Urinary bladder (tissue), 4 donors: Measurements from ENCODE around the gene TECTB. TPM values are rescaled to one million over a fixed set of nuclear protein-coding genes. Genes with fewer than 3 reads are reported as not detected.

Experiments
- DNase-seq: peaks from one replicate; pipeline ENCODE4 v3.0.0-alpha.2; 2015; ENCODE audit errors: extremely low spot score
- H3K27ac ChIP-seq: one replicate; pipeline ENCODE4 v1.5.1; 2013; ENCODE audit warnings: low read depth, mild to moderate bottlenecking, moderate library complexity
- H3K36me3 ChIP-seq: one replicate; pipeline ENCODE4 v1.6.1; 2013; ENCODE audit warnings: mild to moderate bottlenecking, moderate library complexity; ENCODE audit not compliant: insufficient read depth
- H3K4me1 ChIP-seq: one replicate; pipeline ENCODE4 v1.6.1; 2013; ENCODE audit warnings: mild to moderate bottlenecking, moderate library complexity; ENCODE audit not compliant: insufficient read depth
- H3K4me3 ChIP-seq: one replicate; pipeline ENCODE4 v1.5.1; 2013; ENCODE audit warnings: low read depth, low read length
- WGBS: extraction: QIAGEN DNeasy Blood & Tissue Kit; methylation state at CpG from one replicate; pipeline ENCODE4 v1.1.7; 2013; 5-methylcytosine and 5-hydroxymethylcytosine counted together
- polyA plus RNA-seq: library from polyadenylated mRNA; stranded (reverse); fragments of 200-250 nt; gene quantifications from one replicate; pipeline ENCODE4 v1.2.3, GENCODE V29; 2013
- total RNA-seq: library from RNA; depleted of rRNA; stranded (reverse); fragments of >200 nt; gene quantifications from one replicate; pipeline ENCODE4 v1.2.3, GENCODE V29; 2014
- donor health status: healthy with polysubstance abuse.
- donor health status: healthy.

The TECTB gene
- total and polyA plus RNA-seq, 2 donors = not detected

- H3K36me3 ChIP-seq = no peaks in the 10 kb centered on the region
- no peak for DNase-seq
- no peak overlapping the region for H3K27ac ChIP-seq
- H3K4me3 ChIP-seq = no peak overlapping the region
- no peaks in the 10 kb centered on the region for H3K4me1 ChIP-seq
- 77% methylated on average over 4 of the region's 4 CpGs for WGBS
These were observed 1.1 kb upstream of the TECTB start for GRCh38 chr10:112282086-112282485.

GRCh38 chr10:112286837-112287818, 3.9 kb downstream of the TECTB start:
- WGBS = 74% methylated on average over 8 of the region's 8 CpGs
- Histone ChIP-seq H3K4me1 (no peaks in the 10 kb centered on the region), H3K4me3 (no peak overlapping the region), H3K36me3 (no peaks in the 10 kb centered on the region), H3K27ac (no peak overlapping the region)
- DNase-seq = no peak

DNA sequence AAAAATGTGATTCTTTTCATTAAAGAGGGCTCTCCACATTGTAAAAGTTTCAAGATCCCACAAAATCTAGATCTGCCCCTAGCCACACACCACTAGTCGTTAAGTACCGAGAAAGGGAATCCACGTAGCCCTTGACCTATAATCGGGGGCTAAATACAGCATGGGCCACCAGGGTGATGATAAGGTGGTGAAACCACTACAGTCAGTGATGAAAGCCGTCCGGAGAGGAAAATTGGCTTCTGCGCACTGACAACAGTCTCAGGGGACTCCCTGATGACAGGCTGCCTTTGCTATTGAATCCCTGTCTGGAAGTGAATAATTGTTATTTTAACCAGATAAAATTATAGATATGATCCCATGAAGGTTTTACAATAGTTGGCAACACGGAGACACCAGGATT, 4.6 kb downstream of the TECTB start:
- H3K4me3 ChIP-seq = no peak overlapping the region
- H3K4me1 ChIP-seq = no peaks in the 10 kb centered on the region
- WGBS = 70% methylated on average over 8 of the region's 8 CpGs
- no peak overlapping the region for H3K27ac ChIP-seq
- DNase-seq = no peak
- no peaks in the 10 kb centered on the region for H3K36me3 ChIP-seq

DNA sequence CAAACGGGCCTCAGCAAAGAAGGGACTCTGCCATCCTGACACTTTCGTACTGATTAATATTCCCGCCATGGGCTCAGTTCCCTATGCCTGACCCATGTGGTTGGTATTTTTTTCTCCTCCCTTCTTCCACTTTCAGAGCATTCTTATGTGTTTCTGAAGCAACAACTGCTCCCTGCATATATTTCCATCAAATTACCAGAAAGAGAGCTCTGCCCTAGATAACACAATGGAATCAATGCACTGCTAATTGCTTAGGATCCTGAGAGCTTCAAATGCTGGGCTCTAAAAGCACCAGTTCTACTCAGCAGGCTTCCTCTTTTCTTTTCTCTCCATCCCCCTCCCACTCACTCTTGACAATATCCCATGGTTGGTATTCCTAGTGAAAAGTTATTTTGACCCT, 5.3 kb downstream of the TECTB start:
- H3K4me1 ChIP-seq = no peaks in the 10 kb centered on the region
- no peak for DNase-seq
- no peak overlapping the region for H3K27ac ChIP-seq
- 74% methylated on average over 3 of the region's 3 CpGs for WGBS
- no peak overlapping the region for H3K4me3 ChIP-seq
- H3K36me3 ChIP-seq = no peaks in the 10 kb centered on the region

DNA sequence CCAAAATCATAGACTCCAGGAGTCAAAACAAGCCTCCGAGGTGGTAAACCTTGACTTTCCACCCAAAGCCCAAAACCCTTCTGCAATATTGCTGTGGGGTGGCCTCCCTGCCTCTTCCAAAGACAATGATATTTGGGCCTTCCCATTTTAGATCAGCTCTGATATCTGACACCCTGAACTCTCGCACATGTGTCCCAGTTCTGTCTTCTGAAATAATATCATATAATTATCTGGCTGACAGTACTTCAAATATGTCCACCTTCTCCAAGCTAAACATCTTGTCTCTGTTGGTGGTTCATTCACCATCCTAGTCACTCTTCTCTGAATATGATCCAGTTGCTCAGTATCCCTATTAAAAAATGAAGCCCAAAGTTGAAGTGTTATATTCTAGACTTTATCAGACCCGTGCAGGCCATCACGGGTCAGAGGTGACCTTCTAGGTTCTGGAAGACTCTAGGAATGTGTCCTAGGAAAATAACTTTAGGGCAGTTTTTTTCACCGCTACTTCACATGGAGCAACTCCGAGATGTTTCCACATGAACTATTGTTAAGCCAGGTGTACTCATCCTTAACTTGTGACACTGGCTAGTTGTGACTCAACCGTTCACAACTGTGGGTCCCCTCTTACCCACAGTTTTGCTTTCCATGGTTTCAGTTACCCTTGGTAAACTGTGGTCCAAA, 6.3 kb downstream of the TECTB start:
- Histone ChIP-seq H3K36me3 (no peaks in the 10 kb centered on the region), H3K4me1 (no peaks in the 10 kb centered on the region), H3K4me3 (no peak overlapping the region), H3K27ac (no peak overlapping the region)
- WGBS = 90% methylated on average over 7 of the region's 7 CpGs
- no peak for DNase-seq

- H3K4me1 ChIP-seq = no peaks in the 10 kb centered on the region
- 86% methylated on average over 2 of the region's 2 CpGs for WGBS
- no peak overlapping the region for H3K27ac ChIP-seq
- no peaks in the 10 kb centered on the region for H3K36me3 ChIP-seq
- DNase-seq = no peak
- no peak overlapping the region for H3K4me3 ChIP-seq
These were observed 6.8 kb downstream of the TECTB start for GRCh38 chr10:112290054-112290373.

GRCh38 chr10:112294169-112294568, 11.0 kb downstream of the TECTB start:
- no peak for DNase-seq
- no peak overlapping the region for H3K4me3 ChIP-seq
- no peak overlapping the region for H3K27ac ChIP-seq
- no peaks in the 10 kb centered on the region for H3K36me3 ChIP-seq
- 94% methylated on average over 5 of the region's 5 CpGs for WGBS
- H3K4me1 ChIP-seq = no peaks in the 10 kb centered on the region

- no peak overlapping the region for H3K27ac ChIP-seq
- no peaks in the 10 kb centered on the region for H3K4me1 ChIP-seq
- 53% methylated on average over 8 of the region's 8 CpGs for WGBS
These were observed 12.9 kb downstream of the TECTB start for GRCh38 chr10:112295853-112296830.

DNA sequence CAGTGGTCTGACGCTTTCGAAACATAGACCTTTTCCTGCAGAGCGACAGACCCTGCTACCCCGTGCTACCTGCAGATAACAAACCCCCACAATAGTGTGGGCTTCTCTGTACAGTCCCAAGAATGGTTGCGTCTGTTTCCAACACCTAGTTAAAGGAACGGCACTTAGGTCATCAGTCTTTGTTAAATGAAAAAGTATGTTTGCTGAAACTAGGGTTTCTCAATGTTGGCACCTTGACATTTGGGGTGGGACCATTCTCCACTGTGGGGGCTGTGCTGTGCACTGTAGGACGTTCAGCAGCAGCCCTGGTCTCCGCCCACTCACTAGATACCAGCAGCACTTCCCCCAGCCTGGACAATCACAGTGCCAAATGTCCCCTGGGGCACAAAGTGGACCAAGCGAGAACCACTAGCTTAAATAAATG, 13.7 kb downstream of the TECTB start:
- WGBS = 75% methylated on average over 9 of the region's 9 CpGs
- Histone ChIP-seq H3K4me3 (no peak overlapping the region), H3K36me3 (no peaks in the 10 kb centered on the region), H3K27ac (no peak overlapping the region), H3K4me1 (no peaks in the 10 kb centered on the region)
- DNase-seq = no peak

More at GRCh38 chr10:112295853-112296830, 12.9 kb downstream of the TECTB start:
- DNase-seq = no peak
- no peak overlapping the region for H3K4me3 ChIP-seq
- H3K36me3 ChIP-seq = no peaks in the 10 kb centered on the region

GRCh38 chr10:112298581-112298980, 15.4 kb downstream of the TECTB start:
- Histone ChIP-seq H3K4me3 (no peak overlapping the region), H3K27ac (no peak overlapping the region), H3K36me3 (no peaks in the 10 kb centered on the region), H3K4me1 (no peaks in the 10 kb centered on the region)
- 75% methylated on average over 6 of the region's 6 CpGs for WGBS
- no peak for DNase-seq

GRCh38 chr10:112299456-112299855, 16.3 kb downstream of the TECTB start:
- 67% methylated on average over 15 of the region's 15 CpGs for WGBS
- Histone ChIP-seq H3K4me1 (no peaks in the 10 kb centered on the region), H3K27ac (no peak overlapping the region), H3K36me3 (no peaks in the 10 kb centered on the region), H3K4me3 (no peak overlapping the region)
- no peak for DNase-seq

- Histone ChIP-seq H3K4me3 (no peak overlapping the region), H3K27ac (no peak overlapping the region), H3K4me1 (no peaks in the 10 kb centered on the region), H3K36me3 (no peaks in the 10 kb centered on the region)
- WGBS = 94% methylated on average over 3 of the region's 3 CpGs
- no peak for DNase-seq
These were observed 19.1 kb downstream of the TECTB start for GRCh38 chr10:112302335-112302734.

GRCh38 chr10:112303528-112303927, 20.3 kb downstream of the TECTB start:
- WGBS = 82% methylated on average over 2 of the region's 2 CpGs
- Histone ChIP-seq H3K4me3 (no peak overlapping the region), H3K27ac (no peak overlapping the region), H3K4me1 (no peaks in the 10 kb centered on the region), H3K36me3 (no peaks in the 10 kb centered on the region)
- no peak for DNase-seq
